Vagina (tissue), 2 donors: ENCODE measurements around the gene MGAM2. TPM values are rescaled to one million over a fixed set of nuclear protein-coding genes. Genes with fewer than 3 reads are reported as not detected.

Experiments
- DNase-seq, 2 donors: peaks; one replicate each; pipeline ENCODE4 v3.0.0-alpha.2; 2017; ENCODE audit errors: extremely low spot score in 2 of 2
- H3K27ac ChIP-seq: fragments of 200-600 bp; sonication (generic); one replicate; pipeline ENCODE4 v1.5.1; 2019
- H3K27me3 ChIP-seq: fragments of 200-600 bp; sonication (generic); one replicate; pipeline ENCODE4 v1.5.1; 2019
- H3K36me3 ChIP-seq, 2 donors: fragments of 200-600 bp; sonication (generic); one replicate each; pipeline ENCODE4 v1.5.1; 2017 to 2019
- H3K4me1 ChIP-seq: fragments of 200-600 bp; sonication (generic); one replicate; pipeline ENCODE4 v1.5.1; 2019
- H3K4me3 ChIP-seq, 2 donors: fragments of 200-600 bp; sonication (generic); 1 replicate in 1 of 2; 2 replicates in 1 of 2; pipeline ENCODE4 v1.5.1; 2016 to 2019
- H3K9me3 ChIP-seq: fragments of 200-600 bp; sonication (generic); one replicate; pipeline ENCODE4 v1.5.1; 2019
- POLR2A ChIP-seq, 2 donors: fragments of 450-650 bp; IDR thresholded peaks; one replicate each; pipeline ENCODE4 v1.6.1; 2017; ENCODE audit warnings: antibody characterized with exemption in 2 of 2, mild to moderate bottlenecking in 2 of 2, moderate library complexity in 2 of 2
- POLR2AphosphoS5 ChIP-seq, 2 donors: sonication (generic); formaldehyde crosslinking; IDR thresholded peaks; one replicate each; pipeline ENCODE4 v1.9.0; 2017; ENCODE audit warnings: antibody characterized with exemption in 2 of 2, mild to moderate bottlenecking in 2 of 2, low read depth in 1 of 2; ENCODE audit not compliant: insufficient read depth in 1 of 2
- intact Hi-C: fragments of 100-400 bp; cut with DNase I; formaldehyde crosslinking; loops from one replicate; pipeline ENCODE4 v1.15.1; 2023
- total RNA-seq: library from RNA; depleted of rRNA; stranded (reverse); fragments of >200 nt; gene quantifications from one replicate; pipeline ENCODE4 v1.2.3, GENCODE V29; 2016
- TF ChIP-seq, protein P1 (sequence below), 3 experiments: fragments of 450-650 bp in 2 of 3; fragments of 200-600 bp in 1 of 3; sonication (generic) in 1 of 3; IDR thresholded peaks; one replicate each; pipeline ENCODE4 v1.5.1; 2017 to 2019; ENCODE audit warnings: antibody characterized with exemption in 3 of 3, mild to moderate bottlenecking in 2 of 3, moderate library complexity in 2 of 3

Gene MGAM2
- total RNA-seq, 1 donor from 2014 or later, result not detected

DNA sequence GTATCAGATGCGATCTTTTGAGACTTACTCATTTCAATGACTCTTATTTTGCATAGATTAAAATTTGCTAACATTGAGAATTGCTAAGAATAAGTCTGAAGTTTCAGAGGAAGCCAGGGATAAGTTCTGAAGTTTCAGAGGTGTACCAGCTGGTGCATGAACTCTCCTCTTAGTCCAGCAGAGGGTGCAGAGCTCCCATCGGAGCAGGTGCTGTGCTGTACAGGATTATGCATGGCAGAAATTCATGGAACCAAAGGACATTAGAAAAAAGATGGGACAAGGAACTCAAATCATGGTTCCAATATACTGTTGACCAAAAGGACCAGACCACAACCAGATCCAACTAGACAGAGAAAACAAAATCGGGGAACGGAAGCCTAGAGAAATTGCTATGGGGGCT is 41.9 kb downstream of the MGAM2 start:
- DNase-seq, result no peak
- no peaks in the 10 kb centered on the region for H3K27me3 ChIP-seq
- H3K4me1 ChIP-seq, result no peaks in the 10 kb centered on the region
- H3K4me3 ChIP-seq, result no peak overlapping the region
- intact Hi-C loops, result no loop called here
- no peaks in the 10 kb centered on the region for H3K9me3 ChIP-seq
- no peak for TF ChIP-seq POLR2AphosphoS5 (IDR thresholded peaks at IDR 0.05; ENCODE audit: insufficient read depth in 1 of 2, low read depth in 1 of 2)
- TF ChIP-seq, protein P1, sequence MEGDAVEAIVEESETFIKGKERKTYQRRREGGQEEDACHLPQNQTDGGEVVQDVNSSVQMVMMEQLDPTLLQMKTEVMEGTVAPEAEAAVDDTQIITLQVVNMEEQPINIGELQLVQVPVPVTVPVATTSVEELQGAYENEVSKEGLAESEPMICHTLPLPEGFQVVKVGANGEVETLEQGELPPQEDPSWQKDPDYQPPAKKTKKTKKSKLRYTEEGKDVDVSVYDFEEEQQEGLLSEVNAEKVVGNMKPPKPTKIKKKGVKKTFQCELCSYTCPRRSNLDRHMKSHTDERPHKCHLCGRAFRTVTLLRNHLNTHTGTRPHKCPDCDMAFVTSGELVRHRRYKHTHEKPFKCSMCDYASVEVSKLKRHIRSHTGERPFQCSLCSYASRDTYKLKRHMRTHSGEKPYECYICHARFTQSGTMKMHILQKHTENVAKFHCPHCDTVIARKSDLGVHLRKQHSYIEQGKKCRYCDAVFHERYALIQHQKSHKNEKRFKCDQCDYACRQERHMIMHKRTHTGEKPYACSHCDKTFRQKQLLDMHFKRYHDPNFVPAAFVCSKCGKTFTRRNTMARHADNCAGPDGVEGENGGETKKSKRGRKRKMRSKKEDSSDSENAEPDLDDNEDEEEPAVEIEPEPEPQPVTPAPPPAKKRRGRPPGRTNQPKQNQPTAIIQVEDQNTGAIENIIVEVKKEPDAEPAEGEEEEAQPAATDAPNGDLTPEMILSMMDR (IDR thresholded peaks at IDR 0.05), result no peak
- TF ChIP-seq POLR2A (IDR thresholded peaks at IDR 0.05), result no peak
- H3K36me3 ChIP-seq, result no peaks in the 10 kb centered on the region
- H3K27ac ChIP-seq, result no peak overlapping the region

DNA sequence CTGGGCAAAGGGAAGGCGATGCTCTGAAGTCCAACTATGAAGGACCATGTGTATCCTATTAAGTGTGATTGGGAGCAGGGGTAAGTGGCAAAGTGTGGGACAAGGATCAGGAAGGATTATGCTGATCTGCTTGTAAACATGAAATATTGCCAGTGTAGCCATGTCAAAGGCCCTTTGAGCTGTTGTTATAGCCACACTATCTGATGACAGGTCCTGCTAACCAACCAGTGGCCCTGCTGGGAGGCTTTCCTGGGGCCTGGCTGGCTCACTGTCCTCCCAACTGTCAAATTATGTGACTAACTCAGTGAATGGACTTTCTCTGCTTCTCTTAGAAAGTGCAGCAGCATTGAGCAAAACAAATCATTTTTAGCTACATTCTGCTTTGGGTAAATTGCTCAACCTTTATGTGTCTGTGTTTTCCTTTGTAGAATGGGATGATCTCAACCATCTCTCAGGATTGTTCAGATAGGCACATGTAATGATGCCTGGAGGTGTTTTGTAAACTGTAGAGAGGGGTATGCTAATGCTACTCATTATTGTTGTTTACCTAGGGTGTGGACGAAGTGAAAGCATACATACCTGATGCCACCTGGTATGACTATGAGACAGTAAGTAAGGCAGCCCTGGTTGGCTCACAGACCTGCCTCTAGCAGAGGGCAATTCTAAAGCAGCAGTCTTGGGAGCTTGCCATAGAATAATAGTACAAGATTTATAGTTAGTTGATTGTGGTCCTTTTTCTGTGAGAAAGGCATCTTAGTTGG is 47.4 kb downstream of the MGAM2 start:
- H3K4me1 ChIP-seq, result no peaks in the 10 kb centered on the region
- H3K36me3 ChIP-seq, result no peaks in the 10 kb centered on the region
- intact Hi-C loops, result no loop called here
- H3K27ac ChIP-seq, result no peak overlapping the region
- H3K27me3 ChIP-seq, result no peaks in the 10 kb centered on the region
- no peak overlapping the region for H3K4me3 ChIP-seq
- DNase-seq, result no peak
- no peaks in the 10 kb centered on the region for H3K9me3 ChIP-seq
- TF ChIP-seq POLR2A (IDR thresholded peaks at IDR 0.05), result no peak
- TF ChIP-seq, protein P1 (IDR thresholded peaks at IDR 0.05), result no peak
- no peak for TF ChIP-seq POLR2AphosphoS5 (IDR thresholded peaks at IDR 0.05; ENCODE audit: insufficient read depth in 1 of 2, low read depth in 1 of 2)

DNA sequence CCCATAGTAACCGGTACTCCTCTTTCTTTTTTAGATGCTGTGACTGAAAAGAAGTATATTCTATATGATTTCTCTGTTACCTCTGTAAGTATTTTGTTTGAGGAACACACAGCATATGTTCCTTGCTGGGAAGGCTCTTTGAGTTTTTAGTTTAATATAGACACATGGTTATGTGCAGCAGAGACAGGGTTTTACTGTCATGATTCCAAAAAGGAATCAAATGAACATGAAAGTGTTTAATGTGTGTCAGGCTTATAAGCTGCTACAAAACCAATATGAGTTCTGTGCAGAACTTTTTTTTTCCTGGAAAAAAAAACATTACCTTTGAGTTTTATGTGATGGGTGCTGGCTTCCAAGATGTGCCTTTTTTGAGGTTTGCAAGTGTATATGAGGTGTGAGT is 50.4 kb downstream of the MGAM2 start:
- TF ChIP-seq POLR2AphosphoS5 (IDR thresholded peaks at IDR 0.05; ENCODE audit: insufficient read depth in 1 of 2, low read depth in 1 of 2) (no peak), POLR2A (IDR thresholded peaks at IDR 0.05) (no peak)
- TF ChIP-seq, protein P1 (IDR thresholded peaks at IDR 0.05), result no peak
- Histone ChIP-seq H3K27me3 (no peaks in the 10 kb centered on the region), H3K36me3 (no peaks in the 10 kb centered on the region), H3K4me3 (no peak overlapping the region), H3K4me1 (no peaks in the 10 kb centered on the region), H3K9me3 (no peaks in the 10 kb centered on the region), H3K27ac (no peak overlapping the region)
- no peak for DNase-seq
- intact Hi-C loops, result no loop called here

DNA sequence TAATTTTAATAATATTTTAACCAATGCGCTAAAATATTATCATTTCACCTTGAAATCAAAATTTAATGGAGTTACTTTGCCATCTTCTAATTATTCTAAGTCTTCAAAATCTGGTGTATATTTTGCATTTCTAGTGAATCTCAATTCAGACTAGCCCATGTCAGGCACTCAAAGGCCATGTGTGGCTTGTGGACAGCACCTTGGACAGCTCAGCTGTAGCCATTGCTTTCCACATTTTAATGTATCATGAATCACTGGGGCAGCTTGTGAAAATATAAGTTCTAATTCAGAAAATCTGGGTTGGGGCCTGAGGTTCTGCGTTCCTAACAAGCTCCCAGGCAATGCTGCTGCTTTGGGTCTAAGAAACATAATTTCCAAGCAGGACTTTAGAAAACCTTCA is 57.2 kb downstream of the MGAM2 start:
- H3K36me3 ChIP-seq, result no peaks in the 10 kb centered on the region
- no peaks in the 10 kb centered on the region for H3K9me3 ChIP-seq
- TF ChIP-seq POLR2A (IDR thresholded peaks at IDR 0.05), result no peak
- TF ChIP-seq, protein P1 (IDR thresholded peaks at IDR 0.05), result no peak
- TF ChIP-seq POLR2AphosphoS5 (IDR thresholded peaks at IDR 0.05; ENCODE audit: insufficient read depth in 1 of 2, low read depth in 1 of 2), result no peak
- no peak overlapping the region for H3K4me3 ChIP-seq
- intact Hi-C loops, result no loop called here
- DNase-seq, result no peak
- H3K27ac ChIP-seq, result no peak overlapping the region
- H3K4me1 ChIP-seq, result no peaks in the 10 kb centered on the region
- H3K27me3 ChIP-seq, result no peaks in the 10 kb centered on the region

DNA sequence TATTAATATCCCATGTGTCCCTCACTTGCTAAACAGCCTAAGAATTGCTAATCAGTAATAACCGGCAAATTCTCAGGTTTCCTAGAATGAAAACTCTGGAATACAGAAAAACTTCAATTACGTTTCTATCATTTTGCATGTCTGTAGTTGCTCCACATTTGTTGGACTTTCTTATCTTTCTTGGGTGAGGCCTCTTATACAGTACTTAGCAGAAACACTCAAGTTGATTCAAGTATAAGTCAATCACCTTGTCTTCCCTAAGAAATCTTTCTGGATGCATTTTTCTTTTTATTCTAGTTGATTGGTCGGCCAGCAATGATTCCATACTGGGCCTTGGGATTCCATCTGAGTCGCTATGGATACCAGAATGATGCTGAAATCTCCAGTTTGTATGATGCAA is 61.4 kb downstream of the MGAM2 start:
- Histone ChIP-seq H3K36me3 (no peaks in the 10 kb centered on the region), H3K4me1 (no peaks in the 10 kb centered on the region), H3K4me3 (no peak overlapping the region), H3K27ac (no peak overlapping the region), H3K9me3 (no peaks in the 10 kb centered on the region), H3K27me3 (no peaks in the 10 kb centered on the region)
- intact Hi-C loops, result no loop called here
- DNase-seq, result no peak
- TF ChIP-seq POLR2A (IDR thresholded peaks at IDR 0.05) (no peak), POLR2AphosphoS5 (IDR thresholded peaks at IDR 0.05; ENCODE audit: insufficient read depth in 1 of 2, low read depth in 1 of 2) (no peak)
- TF ChIP-seq, protein P1 (IDR thresholded peaks at IDR 0.05), result no peak
